Measurements from ENCODE around the gene EFNA5. TPM values are rescaled to one million over a fixed set of nuclear protein-coding genes. Genes with fewer than 3 reads are reported as not detected.

Gene EFNA5
- total RNA-seq, 1 donor from 2014 or later: 11.8 TPM

GRCh38 chr5:107424491-107424890 is 246.2 kb downstream of the EFNA5 start:
- DNase-seq (ENCODE audit: extremely low spot score in 2 of 2): no peak
- Histone ChIP-seq H3K27me3 (no peaks in the 10 kb centered on the region), H3K4me3 (no peak overlapping the region), H3K27ac (no peak overlapping the region), H3K9me3 (no peaks in the 10 kb centered on the region), H3K36me3 (no peaks in the 10 kb centered on the region), H3K4me1 (peaks cover 39% of the 10 kb centered on the region)
- intact Hi-C loops (cut with DNase I): no loop called here
- TF ChIP-seq POLR2AphosphoS5 (IDR thresholded peaks at IDR 0.05; ENCODE audit: insufficient read depth in 1 of 2, low read depth in 1 of 2) (no peak), POLR2A (IDR thresholded peaks at IDR 0.05) (no peak), CTCF (IDR thresholded peaks at IDR 0.05) (no peak)

- no peak for TF ChIP-seq POLR2AphosphoS5 (IDR thresholded peaks at IDR 0.05; ENCODE audit: insufficient read depth in 1 of 2, low read depth in 1 of 2)
- TF ChIP-seq POLR2A (IDR thresholded peaks at IDR 0.05): no peak
- TF ChIP-seq CTCF (IDR thresholded peaks at IDR 0.05): no peak
- no peak for DNase-seq (ENCODE audit: extremely low spot score in 2 of 2)
- intact Hi-C loops (cut with DNase I): no loop called here
- H3K36me3 ChIP-seq: no peaks in the 10 kb centered on the region
- no peaks in the 10 kb centered on the region for H3K27me3 ChIP-seq
- H3K4me3 ChIP-seq: no peak overlapping the region
- peaks cover 34% of the 10 kb centered on the region for H3K4me1 ChIP-seq
- no peak overlapping the region for H3K27ac ChIP-seq
- H3K9me3 ChIP-seq: no peaks in the 10 kb centered on the region
Observed at GRCh38 chr5:107422494-107422893, 248.2 kb downstream of the EFNA5 start.

- Histone ChIP-seq H3K36me3 (no peaks in the 10 kb centered on the region), H3K4me1 (peaks cover 12% of the 10 kb centered on the region), H3K4me3 (no peak overlapping the region), H3K9me3 (no peaks in the 10 kb centered on the region), H3K27me3 (no peaks in the 10 kb centered on the region), H3K27ac (no peak overlapping the region)
- intact Hi-C loops (cut with DNase I): no loop called here
- DNase-seq (ENCODE audit: extremely low spot score in 2 of 2): no peak
- TF ChIP-seq CTCF (IDR thresholded peaks at IDR 0.05) (no peak), POLR2A (IDR thresholded peaks at IDR 0.05) (no peak), POLR2AphosphoS5 (IDR thresholded peaks at IDR 0.05; ENCODE audit: insufficient read depth in 1 of 2, low read depth in 1 of 2) (no peak)
Observed at GRCh38 chr5:107419498-107419897, 251.2 kb downstream of the EFNA5 start.

GRCh38 chr5:107418902-107419301 is 251.8 kb downstream of the EFNA5 start:
- Histone ChIP-seq H3K9me3 (no peaks in the 10 kb centered on the region), H3K4me1 (peaks cover 6% of the 10 kb centered on the region), H3K27ac (no peak overlapping the region), H3K27me3 (no peaks in the 10 kb centered on the region), H3K4me3 (no peak overlapping the region), H3K36me3 (no peaks in the 10 kb centered on the region)
- TF ChIP-seq POLR2AphosphoS5 (IDR thresholded peaks at IDR 0.05; ENCODE audit: insufficient read depth in 1 of 2, low read depth in 1 of 2) (no peak), POLR2A (IDR thresholded peaks at IDR 0.05) (no peak), CTCF (IDR thresholded peaks at IDR 0.05) (no peak)
- DNase-seq (ENCODE audit: extremely low spot score in 2 of 2): no peak
- intact Hi-C loops (cut with DNase I): no loop called here

DNA sequence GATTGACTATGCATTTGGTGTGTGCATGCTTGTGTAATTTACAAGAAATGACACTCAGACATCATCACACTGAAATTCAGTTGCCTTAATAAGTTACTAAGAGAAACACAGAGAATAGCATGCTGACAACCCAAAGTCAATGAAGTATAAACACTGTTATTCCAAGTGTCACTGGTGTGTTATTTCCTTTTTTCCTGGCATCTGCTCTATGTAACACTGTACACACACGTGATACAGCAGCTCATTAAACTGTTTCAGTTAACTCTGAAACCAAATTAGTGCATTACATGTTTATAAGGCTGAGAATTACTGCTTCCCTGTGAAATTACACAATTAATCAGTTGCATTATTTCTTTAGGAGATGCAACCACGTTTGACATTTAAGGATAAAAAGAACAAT is 252.7 kb downstream of the EFNA5 start:
- Histone ChIP-seq H3K4me3 (no peak overlapping the region), H3K4me1 (no peaks in the 10 kb centered on the region), H3K27me3 (no peaks in the 10 kb centered on the region), H3K9me3 (no peaks in the 10 kb centered on the region), H3K27ac (no peak overlapping the region), H3K36me3 (no peaks in the 10 kb centered on the region)
- intact Hi-C loops (cut with DNase I): no loop called here
- TF ChIP-seq POLR2A (IDR thresholded peaks at IDR 0.05) (no peak), POLR2AphosphoS5 (IDR thresholded peaks at IDR 0.05; ENCODE audit: insufficient read depth in 1 of 2, low read depth in 1 of 2) (no peak), CTCF (IDR thresholded peaks at IDR 0.05) (no peak)
- no peak for DNase-seq (ENCODE audit: extremely low spot score in 2 of 2)

All from vagina (tissue), 2 donors.